GM12892 (cell line): ENCODE data around the gene UFD1.

Experiments
- DNase-seq: peaks from one replicate; pipeline ENCODE4 v3.0.0; 2011; ENCODE audit not compliant: insufficient read length
- FAIRE-seq: peaks from 2 replicates; lab custom pipeline; 2011; peaks lifted over from hg19 to GRCh38; lab: Jason Lieb, UNC
- POLR2A ChIP-seq: IDR thresholded peaks from 2 replicates; pipeline ENCODE4 v1.6.1; 2011; ENCODE audit warnings: low read depth, low read length, control low read depth
- POLR2AphosphoS5 ChIP-seq: IDR thresholded peaks from 2 replicates; pipeline ENCODE4 v1.6.1; 2011; ENCODE audit warnings: low read depth, low read length, control low read depth
- TAF1 ChIP-seq: IDR thresholded peaks from 2 replicates; pipeline ENCODE4 v1.6.1; 2011; ENCODE audit warnings: low read depth, mild to moderate bottlenecking, control low read depth, low read length, borderline replicate concordance

Gene UFD1

DNA sequence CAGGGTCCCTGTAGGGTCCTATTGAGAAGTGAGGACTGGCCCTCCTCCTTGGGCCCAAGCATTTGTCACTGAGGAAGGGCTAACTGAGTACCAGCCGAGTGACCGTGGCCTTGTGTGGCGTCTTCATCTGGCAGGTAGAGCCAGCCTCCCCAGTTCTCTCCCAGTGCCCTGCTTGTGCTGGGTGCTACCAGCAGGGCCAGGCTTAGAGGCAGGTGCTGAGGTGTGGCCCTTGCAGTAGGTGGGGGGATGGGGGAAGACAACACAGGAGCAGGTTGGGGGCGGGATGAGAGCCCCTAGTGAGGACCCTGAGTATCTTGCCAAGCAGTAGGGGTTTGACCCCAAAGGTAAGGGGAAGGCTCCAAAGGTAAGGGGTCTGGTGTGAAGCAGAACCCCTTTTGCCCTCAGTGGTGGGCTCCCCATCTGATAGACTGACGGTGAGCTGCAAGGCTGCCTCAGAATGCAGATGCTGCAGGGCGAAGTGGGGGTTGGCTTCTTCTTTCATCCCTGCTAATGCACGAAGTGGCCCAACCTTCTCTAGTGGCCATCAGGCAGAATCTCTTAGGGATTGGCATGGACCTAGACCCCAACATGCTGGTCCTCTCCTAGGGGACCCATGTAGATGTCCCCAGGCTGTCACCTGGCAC, 20.4 kb upstream of the UFD1 start:
- FAIRE-seq (no peak), DNase-seq (no peak)
- TF ChIP-seq POLR2AphosphoS5 = no peak
- TF ChIP-seq TAF1 = no peak
- no peak for TF ChIP-seq POLR2A

DNA sequence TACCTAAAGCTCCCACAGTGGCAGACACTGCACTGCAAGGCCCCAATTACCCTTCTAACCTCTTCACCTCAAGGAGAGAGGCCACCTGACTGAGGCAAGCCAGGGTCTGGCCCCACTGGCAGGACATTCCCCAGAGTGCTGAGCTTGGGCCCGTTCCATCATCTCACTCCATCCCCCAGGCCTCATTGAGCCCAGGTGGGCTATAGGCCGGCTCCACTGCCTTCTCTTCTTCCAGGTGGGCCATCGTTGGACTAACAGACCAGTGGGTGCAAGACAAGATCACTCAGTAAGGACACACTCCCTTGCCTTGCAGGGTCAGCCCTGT, 19.8 kb upstream of the UFD1 start:
- DNase-seq (no peak), FAIRE-seq (no peak)
- TF ChIP-seq POLR2AphosphoS5 (no peak), POLR2A (no peak), TAF1 (no peak)

DNA sequence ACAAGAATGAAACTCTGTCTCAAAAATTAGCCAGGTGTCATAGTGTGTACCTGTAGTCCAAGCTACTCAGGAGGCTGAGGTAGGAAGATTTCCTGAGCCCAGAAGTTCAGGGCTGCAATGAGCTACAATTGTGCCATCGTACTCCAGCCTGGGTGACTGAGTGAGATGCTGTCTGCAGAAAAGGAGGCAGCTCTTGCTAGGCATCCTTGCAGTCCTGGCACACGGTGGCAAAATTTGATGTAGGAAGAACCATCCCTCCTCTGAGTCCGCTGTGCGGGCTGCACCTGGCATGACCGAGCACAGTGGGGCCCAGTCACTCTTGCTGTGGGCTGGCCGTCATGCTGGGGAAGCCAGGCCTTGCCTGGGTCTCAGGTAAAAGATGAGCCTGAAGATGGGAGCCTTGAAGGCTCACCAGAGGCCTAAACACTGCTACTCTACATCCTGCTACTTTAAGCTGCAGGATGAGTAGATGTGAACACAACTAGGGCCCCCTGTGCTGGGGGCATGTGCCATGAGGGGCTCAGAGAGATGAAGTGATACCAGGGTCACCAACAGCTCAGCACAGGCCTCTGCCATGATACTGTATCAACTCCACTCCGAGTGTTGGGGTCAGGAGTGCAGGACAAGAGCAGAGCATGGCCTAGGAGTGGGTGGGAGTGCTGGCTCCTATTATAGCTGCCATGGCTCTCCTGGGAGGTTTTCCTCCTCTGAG, 19.3 kb upstream of the UFD1 start:
- no peak for FAIRE-seq
- no peak for DNase-seq
- TF ChIP-seq POLR2A (no peak), POLR2AphosphoS5 (no peak)

DNA sequence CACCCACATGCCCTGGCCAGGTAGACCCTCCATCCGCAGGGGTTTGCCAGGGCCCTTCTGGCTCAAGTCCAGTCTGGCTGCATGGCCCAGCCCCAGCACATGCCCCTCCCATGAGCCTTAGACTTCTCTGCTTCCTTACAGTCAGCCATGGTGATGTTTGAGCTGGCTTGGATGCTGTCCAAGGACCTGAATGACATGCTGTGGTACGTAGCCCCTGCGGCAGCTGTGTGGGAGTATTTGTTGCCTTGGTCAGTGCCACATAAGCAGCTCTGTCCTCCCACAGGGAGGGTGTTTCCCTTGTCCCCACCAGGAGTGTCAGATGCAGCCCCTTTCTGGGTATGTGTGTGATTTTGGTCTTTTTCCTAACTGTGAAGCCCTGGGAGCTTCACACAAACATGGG, 18.3 kb upstream of the UFD1 start:
- TF ChIP-seq POLR2A (no peak), TAF1 (no peak), POLR2AphosphoS5 (no peak)
- no peak for FAIRE-seq
- DNase-seq = no peak

DNA sequence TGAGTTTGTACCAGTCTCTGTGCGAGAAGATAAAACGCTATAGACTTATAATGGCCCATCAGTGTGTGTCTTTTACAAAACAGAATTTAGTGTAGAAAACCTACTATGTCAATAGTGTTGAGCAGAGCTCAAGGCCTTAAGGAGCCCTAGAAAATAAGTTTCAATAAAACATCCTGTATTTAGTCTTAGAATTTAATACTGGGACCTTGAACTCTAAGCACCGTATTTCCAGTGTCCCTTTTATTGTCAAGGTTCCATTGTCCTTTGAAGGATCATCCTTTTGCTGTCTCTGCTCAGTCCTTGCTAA, 17.3 kb upstream of the UFD1 start:
- DNase-seq (no peak), FAIRE-seq (no peak)
- TF ChIP-seq TAF1 (no peak), POLR2A (no peak), POLR2AphosphoS5 (no peak)

DNA sequence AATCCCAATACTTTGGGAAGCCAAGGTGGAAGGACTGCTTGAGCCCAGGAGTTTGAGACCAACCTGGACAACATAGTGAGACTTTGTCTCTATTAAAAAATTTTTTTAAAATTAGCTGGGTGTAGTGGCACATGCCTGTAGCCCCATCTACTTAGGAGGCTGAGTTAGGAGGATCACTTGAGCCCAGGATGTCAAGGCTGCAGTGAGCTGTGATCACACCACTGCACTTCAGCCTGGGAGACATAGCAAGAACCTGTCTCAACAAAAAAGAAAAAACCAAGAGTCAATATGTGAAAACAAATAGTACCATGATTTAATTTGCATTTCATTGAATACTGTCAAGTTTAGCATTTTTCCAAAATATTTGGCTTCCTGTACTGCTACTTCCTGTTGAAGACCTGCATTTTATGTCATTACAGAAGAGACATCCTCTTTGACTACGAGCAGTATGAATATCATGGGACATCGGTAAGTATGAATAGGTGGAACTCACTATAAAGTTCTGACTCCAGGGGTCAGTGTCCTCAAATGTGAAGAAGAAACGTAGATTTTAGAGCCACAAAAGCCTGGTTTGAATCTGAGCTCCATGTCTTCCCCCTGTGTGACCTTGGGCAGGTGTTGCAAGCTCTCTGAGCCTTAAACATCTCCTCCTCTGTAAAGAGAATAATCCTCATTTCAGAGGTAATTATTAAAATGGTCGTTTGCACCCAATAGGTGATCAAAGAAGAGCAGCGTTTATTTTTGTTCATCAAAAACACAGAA, 16.8 kb upstream of the UFD1 start:
- DNase-seq (no peak), FAIRE-seq (no peak)
- TF ChIP-seq POLR2AphosphoS5 = no peak
- no peak for TF ChIP-seq TAF1
- TF ChIP-seq POLR2A = no peak

DNA sequence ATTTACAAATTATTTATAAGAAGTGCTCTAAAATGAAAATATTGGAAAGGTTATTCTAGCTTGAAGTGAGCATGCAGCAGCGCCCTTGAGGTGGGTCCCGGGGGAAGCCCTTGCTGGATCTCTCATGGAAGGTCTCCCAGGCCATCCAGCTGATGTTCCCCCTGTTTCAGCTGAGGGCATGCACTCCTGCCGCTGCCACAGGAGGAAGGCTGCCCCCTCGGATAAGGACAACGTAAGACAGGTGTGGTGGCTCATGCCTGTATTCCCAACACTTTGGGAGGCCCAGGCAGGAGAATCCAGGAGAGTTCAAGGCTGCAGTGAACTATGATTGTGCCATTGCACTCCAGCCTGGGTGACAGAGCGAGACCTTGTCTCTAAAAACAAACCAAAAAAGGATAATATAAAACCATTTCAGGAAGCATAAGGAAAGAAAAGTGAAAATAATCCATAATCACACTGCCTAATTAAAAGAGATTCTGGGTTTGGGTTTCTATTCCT, 15.7 kb upstream of the UFD1 start:
- no peak for DNase-seq
- FAIRE-seq = no peak
- TF ChIP-seq TAF1 (no peak), POLR2AphosphoS5 (no peak), POLR2A (no peak)

DNA sequence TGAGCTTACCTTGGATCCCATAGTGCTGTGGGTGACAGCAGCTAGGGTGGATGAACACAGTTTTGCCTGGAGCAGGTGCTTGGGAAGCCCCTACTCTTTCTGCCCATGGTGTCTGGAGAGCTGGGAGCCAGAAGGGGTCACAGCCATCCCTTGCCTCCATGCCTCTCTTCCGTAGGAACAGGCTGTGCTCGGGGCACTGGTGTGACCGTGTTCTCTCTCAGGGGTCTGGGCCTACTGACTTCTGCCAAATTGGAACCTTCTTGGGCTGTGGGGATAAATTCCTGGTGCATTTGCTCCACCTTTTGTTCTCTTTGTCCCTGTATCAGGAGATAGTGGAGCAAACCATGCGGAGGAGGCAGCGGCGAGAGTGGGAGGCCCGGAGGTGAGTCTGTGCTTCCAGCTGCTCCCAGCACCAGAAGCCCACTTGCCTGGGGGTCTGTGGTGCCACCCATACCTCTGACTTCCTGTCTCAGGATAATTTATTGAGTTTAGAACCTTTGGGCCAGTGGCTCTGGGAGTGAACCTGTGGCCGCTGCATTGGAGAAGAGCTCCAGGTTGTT, 15.1 kb upstream of the UFD1 start:
- FAIRE-seq (no peak), DNase-seq (no peak)
- no peak for TF ChIP-seq POLR2A
- TF ChIP-seq POLR2AphosphoS5 = no peak
- no peak for TF ChIP-seq TAF1

DNA sequence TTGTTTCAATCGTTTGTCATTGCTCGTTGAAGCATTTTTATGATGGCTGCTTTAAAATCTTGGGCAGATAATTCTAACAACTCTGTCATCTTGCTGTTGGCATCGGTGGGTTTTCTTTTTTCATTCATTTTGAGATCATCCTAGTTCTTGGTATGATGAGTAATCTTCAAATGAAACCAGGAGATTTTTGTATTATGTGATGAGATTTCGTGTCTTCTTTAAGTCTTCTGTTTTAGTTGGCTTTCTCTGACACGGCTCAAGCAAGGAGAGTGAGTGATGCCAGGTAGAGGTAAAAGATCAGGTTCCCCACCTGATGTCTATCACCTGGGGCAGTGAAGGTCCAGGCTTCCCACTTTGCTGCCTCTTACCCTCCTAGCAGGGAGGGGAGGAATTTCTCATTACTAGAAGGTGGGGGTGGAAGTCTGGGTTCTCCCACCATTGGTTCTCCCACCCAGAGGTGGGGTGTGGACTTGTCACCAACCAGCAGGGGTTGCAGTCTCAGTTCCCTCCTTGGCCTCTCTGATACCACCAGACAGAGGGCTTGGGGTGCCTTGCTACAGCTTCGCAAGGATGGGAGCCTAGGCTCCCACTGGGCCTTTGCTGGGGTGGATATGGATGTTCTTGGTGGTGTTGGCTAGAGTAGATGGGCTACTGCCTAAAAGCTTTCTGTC, 13.6 kb upstream of the UFD1 start:
- no peak for TF ChIP-seq TAF1
- no peak for TF ChIP-seq POLR2AphosphoS5
- FAIRE-seq = no peak
- no peak for DNase-seq

DNA sequence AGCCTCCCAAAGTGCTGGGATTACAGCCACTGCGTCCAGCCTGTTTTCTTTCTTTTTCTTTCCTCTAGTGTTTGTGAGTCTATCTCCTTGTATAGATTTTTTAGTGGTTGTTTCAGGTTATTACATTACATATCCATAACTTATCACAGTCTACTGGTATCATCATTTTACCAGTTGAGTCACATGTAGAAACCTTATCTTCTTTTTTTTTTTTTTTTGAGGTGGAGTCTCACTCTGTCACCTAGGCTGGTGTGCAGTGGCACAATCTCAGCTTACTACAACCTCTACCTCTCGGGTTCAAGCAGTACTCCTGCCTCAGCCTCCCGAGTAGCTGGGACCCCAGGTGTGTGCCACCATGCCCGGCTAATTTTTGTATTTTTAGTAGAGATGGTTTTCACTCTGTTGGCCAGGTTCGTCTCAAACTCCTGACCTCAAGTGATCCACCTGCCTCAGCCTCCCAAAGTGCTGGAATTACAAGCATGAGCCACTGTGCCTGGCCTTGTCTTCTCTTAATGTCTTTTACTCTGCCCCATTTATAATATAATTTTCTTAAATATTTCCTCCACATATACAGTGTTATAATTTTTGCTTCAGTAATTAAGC, 11.7 kb upstream of the UFD1 start:
- DNase-seq = no peak
- no peak for FAIRE-seq
- no peak for TF ChIP-seq POLR2A
- TF ChIP-seq POLR2AphosphoS5 = no peak
- no peak for TF ChIP-seq TAF1
